BE2C (cell line): ENCODE results near the gene COPB2.
"Not testable (repeated sequence)": the region's sequence is repeated elsewhere in the genome, so short reads cannot be mapped to it uniquely, and the experiment has no call there.

Experiments
- DNase-seq: peaks from one replicate; pipeline ENCODE4 v3.0.0-alpha.2; 2020
- H3K27me3 ChIP-seq: fragments of 250-450 bp; sonication (Bioruptor Pico); 2 replicates; pipeline ENCODE4 v1.5.1; 2020; ENCODE audit warnings: mild to moderate bottlenecking
- H3K36me3 ChIP-seq: fragments of 250-450 bp; sonication (Bioruptor Pico); 2 replicates; pipeline ENCODE4 v1.5.1; 2020; ENCODE audit warnings: mild to moderate bottlenecking
- H3K4me1 ChIP-seq: fragments of 250-450 bp; sonication (Bioruptor Pico); 2 replicates; pipeline ENCODE4 v1.5.1; 2020
- H3K4me3 ChIP-seq: 2 replicates; pipeline ENCODE4 v1.5.1; 2011; ENCODE audit warnings: low read depth, low read length
- H3K9me3 ChIP-seq: fragments of 250-450 bp; sonication (Bioruptor Pico); 2 replicates; pipeline ENCODE4 v1.5.1; 2020
- TF ChIP-seq, protein P1 (sequence below): IDR thresholded peaks from 2 replicates; pipeline ENCODE4 v1.5.1; 2012; ENCODE audit warnings: mild to moderate bottlenecking, low read depth, low read length

Gene COPB2

GRCh38 chr3:139339219-139339906 is 50.1 kb downstream of the COPB2 start:
- peaks cover 5% of the 10 kb centered on the region; the same call in 1 of the 2 replicates for H3K4me1 ChIP-seq
- no peaks in the 10 kb centered on the region for H3K36me3 ChIP-seq
- 0 out of 2 replicates have a peak, but pooled peaks cover 3% of the 10 kb centered on the region for H3K27me3 ChIP-seq
- TF ChIP-seq, protein P1, sequence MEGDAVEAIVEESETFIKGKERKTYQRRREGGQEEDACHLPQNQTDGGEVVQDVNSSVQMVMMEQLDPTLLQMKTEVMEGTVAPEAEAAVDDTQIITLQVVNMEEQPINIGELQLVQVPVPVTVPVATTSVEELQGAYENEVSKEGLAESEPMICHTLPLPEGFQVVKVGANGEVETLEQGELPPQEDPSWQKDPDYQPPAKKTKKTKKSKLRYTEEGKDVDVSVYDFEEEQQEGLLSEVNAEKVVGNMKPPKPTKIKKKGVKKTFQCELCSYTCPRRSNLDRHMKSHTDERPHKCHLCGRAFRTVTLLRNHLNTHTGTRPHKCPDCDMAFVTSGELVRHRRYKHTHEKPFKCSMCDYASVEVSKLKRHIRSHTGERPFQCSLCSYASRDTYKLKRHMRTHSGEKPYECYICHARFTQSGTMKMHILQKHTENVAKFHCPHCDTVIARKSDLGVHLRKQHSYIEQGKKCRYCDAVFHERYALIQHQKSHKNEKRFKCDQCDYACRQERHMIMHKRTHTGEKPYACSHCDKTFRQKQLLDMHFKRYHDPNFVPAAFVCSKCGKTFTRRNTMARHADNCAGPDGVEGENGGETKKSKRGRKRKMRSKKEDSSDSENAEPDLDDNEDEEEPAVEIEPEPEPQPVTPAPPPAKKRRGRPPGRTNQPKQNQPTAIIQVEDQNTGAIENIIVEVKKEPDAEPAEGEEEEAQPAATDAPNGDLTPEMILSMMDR: no peak
- H3K9me3 ChIP-seq: no peaks in the 10 kb centered on the region
- no peak overlapping the region for H3K4me3 ChIP-seq
- no peak for DNase-seq

DNA sequence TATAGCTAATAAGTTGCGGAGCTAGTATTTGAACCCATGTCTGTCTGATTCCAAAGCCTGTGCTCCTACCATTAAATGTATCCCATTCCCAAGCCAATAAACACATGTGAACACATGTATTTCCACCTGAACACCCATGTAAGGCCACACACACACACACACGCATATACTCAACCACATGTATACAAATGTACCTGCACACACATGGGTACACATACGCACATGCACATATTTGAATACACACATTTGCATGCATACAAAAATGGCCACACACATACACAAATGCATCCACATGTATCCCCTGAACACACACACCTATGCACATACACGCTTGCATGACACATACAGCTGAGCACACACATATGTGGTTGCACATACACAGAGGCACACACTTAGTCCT is 51.0 kb downstream of the COPB2 start:
- TF ChIP-seq, protein P1: no peak
- H3K4me3 ChIP-seq: no peak overlapping the region
- no peaks in the 10 kb centered on the region for H3K36me3 ChIP-seq
- peaks cover 8% of the 10 kb centered on the region; the same call in 1 of the 2 replicates for H3K27me3 ChIP-seq
- DNase-seq: no peak
- peaks cover 5% of the 10 kb centered on the region; the same call in 1 of the 2 replicates for H3K4me1 ChIP-seq
- no peaks in the 10 kb centered on the region for H3K9me3 ChIP-seq

GRCh38 chr3:139334675-139335074 is 54.8 kb downstream of the COPB2 start:
- DNase-seq, H3K4me1 ChIP-seq, H3K36me3 ChIP-seq, H3K9me3 ChIP-seq, H3K4me3 ChIP-seq: not testable (repeated sequence)
- peaks cover 38% of the 10 kb centered on the region for H3K27me3 ChIP-seq

DNA sequence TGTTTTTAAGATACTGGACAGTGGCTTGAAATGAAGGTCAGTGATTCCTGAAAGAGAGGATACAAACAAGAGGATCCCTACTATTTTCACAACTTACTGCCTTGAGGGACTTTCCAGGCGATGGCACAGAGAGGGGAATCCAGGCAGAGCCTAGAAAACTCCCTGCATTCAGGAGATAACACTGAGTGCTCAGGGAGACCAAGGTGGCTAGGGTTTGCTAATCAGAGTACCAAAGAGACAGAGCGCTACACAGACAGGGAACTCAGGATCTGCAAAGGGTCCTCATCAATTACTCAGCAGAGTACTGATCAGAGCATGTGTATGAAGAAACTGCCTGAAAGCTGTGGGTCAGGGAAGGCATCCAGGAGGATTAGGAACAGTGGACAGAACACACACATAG is 57.4 kb downstream of the COPB2 start:
- Histone ChIP-seq H3K4me1 (no peaks in the 10 kb centered on the region), H3K36me3 (no peaks in the 10 kb centered on the region), H3K4me3 (no peak overlapping the region), H3K9me3 (no peaks in the 10 kb centered on the region), H3K27me3 (peaks cover 38% of the 10 kb centered on the region)
- TF ChIP-seq, protein P1: no peak
- no peak for DNase-seq

DNA sequence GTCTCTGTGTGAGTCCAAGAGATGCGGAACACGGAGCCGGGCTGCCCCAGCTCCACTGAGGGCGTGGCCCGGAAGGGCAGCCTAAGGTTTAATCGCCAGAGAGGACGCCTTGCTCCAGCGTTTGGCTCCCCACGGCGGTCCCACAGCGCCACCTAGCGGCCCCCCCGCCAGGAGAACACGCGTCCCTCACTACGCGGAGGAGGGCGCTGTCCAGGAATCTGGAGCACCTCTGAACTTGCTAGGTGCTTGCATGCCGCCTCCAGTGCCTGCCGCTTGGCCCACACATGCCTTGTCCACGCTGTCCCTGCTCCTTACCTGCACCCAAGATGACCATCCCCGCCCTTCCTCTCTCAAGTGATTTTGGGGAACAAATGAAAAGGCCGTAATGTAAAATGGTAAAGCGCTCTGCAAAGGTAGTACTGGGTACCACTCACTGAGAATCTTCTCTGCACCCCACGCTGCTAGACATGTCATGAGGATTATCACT is 60.0 kb downstream of the COPB2 start:
- TF ChIP-seq, protein P1: peak; percentile 99
- H3K4me3 ChIP-seq: peak overlapping the region; percentile 38; the same call in 1 of the 2 replicates
- H3K27me3 ChIP-seq: peaks cover 35% of the 10 kb centered on the region
- DNase-seq: peak; percentile 92
- H3K36me3 ChIP-seq: no peaks in the 10 kb centered on the region
- no peaks in the 10 kb centered on the region for H3K4me1 ChIP-seq
- no peaks in the 10 kb centered on the region for H3K9me3 ChIP-seq

- Histone ChIP-seq H3K27me3 (peaks cover 30% of the 10 kb centered on the region), H3K36me3 (no peaks in the 10 kb centered on the region), H3K4me1 (no peaks in the 10 kb centered on the region), H3K9me3 (no peaks in the 10 kb centered on the region), H3K4me3 (no peak overlapping the region)
- TF ChIP-seq, protein P1: no peak
- no peak for DNase-seq
These were observed 61.1 kb downstream of the COPB2 start for GRCh38 chr3:139328356-139328755.
